ENCODE measurements around the gene CTSE. TPM values are rescaled to one million over a fixed set of nuclear protein-coding genes. Genes with fewer than 3 reads are reported as not detected.

Gene CTSE
- total RNA-seq, 1 donor from 2014 or later = not detected

- TF ChIP-seq, protein P1, sequence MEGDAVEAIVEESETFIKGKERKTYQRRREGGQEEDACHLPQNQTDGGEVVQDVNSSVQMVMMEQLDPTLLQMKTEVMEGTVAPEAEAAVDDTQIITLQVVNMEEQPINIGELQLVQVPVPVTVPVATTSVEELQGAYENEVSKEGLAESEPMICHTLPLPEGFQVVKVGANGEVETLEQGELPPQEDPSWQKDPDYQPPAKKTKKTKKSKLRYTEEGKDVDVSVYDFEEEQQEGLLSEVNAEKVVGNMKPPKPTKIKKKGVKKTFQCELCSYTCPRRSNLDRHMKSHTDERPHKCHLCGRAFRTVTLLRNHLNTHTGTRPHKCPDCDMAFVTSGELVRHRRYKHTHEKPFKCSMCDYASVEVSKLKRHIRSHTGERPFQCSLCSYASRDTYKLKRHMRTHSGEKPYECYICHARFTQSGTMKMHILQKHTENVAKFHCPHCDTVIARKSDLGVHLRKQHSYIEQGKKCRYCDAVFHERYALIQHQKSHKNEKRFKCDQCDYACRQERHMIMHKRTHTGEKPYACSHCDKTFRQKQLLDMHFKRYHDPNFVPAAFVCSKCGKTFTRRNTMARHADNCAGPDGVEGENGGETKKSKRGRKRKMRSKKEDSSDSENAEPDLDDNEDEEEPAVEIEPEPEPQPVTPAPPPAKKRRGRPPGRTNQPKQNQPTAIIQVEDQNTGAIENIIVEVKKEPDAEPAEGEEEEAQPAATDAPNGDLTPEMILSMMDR (conservative IDR thresholded peaks at IDR 0.05; ENCODE audit: low read depth, low read length) = no peak
- no peak for DNase-seq (ENCODE audit: low read depth)
- H3K4me3 ChIP-seq (ENCODE audit: low read depth, low read length) = no peak overlapping the region
Measured at GRCh38 chr1:205973377-205974232, 50.1 kb downstream of the CTSE start.

GRCh38 chr1:205972491-205973168 lies 51.1 kb downstream of the CTSE start:
- H3K4me3 ChIP-seq (ENCODE audit: low read depth, low read length) = no peak overlapping the region
- no peak for DNase-seq (ENCODE audit: low read depth)
- TF ChIP-seq, protein P1 (conservative IDR thresholded peaks at IDR 0.05; ENCODE audit: low read depth, low read length) = no peak

GRCh38 chr1:205972081-205972480 lies 51.6 kb downstream of the CTSE start:
- no peak overlapping the region for H3K4me3 ChIP-seq (ENCODE audit: low read depth, low read length)
- TF ChIP-seq, protein P1 (conservative IDR thresholded peaks at IDR 0.05; ENCODE audit: low read depth, low read length) = no peak
- DNase-seq (ENCODE audit: low read depth) = no peak

DNA sequence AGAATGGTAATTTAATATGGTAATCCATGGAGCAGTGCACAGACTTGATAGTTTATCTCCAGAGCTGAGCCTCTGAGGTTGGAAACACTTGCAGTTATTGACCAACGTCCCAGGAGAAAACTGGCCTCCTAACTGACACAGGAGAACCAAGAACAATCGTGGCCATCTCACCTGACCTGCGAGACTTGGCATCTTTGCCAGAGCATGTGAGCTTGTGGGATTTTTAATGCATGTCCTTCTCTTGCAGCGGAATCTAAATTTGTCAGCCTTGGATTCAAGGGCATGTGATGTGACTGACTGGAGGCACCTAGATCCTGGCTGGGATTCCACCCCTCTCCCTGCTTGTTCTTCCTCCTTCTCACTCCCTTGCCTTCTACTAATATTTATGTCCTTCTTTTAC lies 52.6 kb downstream of the CTSE start:
- TF ChIP-seq, protein P1 (conservative IDR thresholded peaks at IDR 0.05; ENCODE audit: low read depth, low read length) = no peak
- DNase-seq (ENCODE audit: low read depth) = no peak

DNA sequence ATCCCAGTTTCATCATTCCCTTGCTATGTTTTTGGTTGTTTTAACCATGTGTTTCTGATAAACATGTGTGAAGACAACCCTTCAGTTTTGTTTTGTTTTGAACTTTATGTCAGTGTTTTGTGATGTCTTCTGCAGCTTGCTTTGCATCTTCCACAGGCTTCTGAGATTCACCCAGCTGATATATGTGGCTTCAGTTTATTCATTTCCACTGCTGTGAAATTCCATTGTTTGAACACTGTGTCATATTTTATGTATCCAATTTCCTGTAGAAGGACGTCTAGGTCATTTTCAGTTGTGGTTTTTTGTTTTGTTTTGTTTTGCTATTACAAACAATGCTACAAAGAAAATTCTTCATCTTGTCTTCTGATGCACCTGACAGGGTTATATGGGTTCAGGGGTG lies 53.2 kb downstream of the CTSE start:
- TF ChIP-seq, protein P1 (conservative IDR thresholded peaks at IDR 0.05; ENCODE audit: low read depth, low read length) = no peak
- H3K4me3 ChIP-seq (ENCODE audit: low read depth, low read length) = no peak overlapping the region
- DNase-seq (ENCODE audit: low read depth) = no peak

More for the DNA sequence above, 52.6 kb downstream of the CTSE start:
- no peak overlapping the region for H3K4me3 ChIP-seq (ENCODE audit: low read depth, low read length)

DNA sequence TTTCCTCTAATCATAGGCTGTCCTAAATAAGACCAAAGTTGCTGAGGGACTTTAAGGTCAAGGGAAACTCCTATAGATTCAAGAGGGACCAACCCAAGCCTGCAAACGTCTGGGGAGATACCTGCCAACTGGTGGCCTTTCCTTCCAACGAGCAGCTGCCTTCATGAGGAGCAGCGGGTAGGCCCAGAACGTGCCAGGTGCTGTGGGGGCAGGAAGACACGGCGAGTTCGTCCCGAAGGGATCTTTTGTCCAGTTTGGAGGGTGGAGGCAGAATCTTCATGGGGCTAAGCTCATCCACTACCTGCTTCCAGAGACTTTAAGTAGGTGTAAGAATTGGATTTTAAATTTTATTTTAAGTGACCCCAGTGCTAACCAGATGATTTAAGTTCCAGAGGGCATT lies 54.5 kb downstream of the CTSE start:
- DNase-seq (ENCODE audit: low read depth) = no peak
- TF ChIP-seq, protein P1 (conservative IDR thresholded peaks at IDR 0.05; ENCODE audit: low read depth, low read length) = no peak

More for the DNA sequence above, 54.5 kb downstream of the CTSE start:
- H3K4me3 ChIP-seq (ENCODE audit: low read depth, low read length) = no peak overlapping the region

Measured in epithelial cell of proximal tubule (primary cell).